ENCODE data around the gene TSPO.

Gene TSPO

DNA sequence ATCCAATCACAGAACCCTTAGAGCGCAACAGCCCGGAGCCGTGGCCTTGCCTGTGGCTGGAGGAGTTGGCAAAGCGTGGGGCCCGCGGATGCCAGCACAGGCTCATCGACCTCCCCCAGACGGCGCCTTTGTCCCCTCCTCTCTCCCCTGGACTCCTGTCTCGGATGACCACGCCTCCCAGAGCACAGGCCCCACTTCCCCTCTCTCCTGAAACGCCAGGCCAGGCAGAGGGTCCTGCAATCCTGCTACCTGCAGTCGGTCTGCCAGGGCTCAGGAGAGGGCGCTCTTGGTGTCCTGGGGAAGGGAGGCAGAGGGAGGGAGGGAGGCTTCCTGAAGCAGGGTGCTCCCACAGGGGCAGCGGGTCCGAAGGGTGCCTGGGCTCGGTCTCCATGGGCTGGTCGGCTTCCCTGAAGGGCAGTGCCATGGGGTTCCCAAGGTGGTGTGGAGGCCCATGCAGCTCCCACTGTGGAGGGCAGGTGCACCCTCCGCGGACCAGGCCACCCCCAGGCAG, 52.2 kb downstream of the TSPO start:
- no peak for DNase-seq

DNA sequence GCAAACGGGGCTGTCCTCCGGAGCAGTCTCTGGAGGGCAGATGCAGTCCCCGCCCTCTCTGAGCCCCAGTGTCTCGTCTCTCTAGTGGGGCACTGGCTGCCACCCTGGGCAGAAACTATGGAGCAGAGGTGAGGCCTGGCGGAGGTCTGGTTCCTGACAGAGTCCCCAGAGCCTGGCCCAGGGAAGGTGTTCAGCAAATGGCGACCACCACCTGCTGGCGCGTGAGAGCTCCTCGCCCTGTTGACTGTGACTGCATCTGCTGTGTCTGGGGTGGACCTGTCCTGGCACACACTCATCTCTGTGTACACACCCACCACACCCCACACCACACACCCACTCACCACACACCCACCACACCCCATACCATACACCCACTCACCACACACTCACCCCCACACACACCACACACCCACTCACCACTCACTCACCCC, 53.9 kb downstream of the TSPO start:
- DNase-seq: no peak

DNA sequence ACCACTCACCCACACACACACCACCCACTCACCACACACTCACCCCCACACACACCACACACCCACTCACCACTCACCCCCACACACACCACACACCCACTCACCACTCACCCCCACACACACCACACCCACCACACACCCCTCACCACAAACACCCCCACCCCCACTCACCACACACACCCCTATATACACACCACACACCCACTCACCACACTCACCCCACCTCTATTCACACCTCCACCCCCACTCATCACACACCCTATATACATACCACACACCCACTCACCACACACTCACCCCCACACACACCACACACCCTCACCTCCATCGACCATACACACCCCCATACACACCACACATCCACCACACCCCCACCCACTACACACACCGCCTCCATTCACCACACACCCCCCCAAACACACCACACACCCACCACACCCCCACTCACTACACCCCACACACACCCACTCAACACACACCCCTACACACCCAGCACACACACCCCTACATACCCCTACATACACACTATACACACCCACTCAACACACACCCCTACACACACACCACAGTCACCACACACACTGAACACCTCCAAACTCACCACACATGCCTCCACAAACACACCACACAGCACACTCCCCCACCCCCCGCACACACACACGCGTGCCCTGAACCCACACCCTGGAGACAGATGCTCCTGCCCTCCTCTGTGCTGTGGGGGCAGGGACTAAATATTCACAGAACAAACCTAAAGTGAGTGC, 54.6 kb downstream of the TSPO start:
- DNase-seq: no peak

DNA sequence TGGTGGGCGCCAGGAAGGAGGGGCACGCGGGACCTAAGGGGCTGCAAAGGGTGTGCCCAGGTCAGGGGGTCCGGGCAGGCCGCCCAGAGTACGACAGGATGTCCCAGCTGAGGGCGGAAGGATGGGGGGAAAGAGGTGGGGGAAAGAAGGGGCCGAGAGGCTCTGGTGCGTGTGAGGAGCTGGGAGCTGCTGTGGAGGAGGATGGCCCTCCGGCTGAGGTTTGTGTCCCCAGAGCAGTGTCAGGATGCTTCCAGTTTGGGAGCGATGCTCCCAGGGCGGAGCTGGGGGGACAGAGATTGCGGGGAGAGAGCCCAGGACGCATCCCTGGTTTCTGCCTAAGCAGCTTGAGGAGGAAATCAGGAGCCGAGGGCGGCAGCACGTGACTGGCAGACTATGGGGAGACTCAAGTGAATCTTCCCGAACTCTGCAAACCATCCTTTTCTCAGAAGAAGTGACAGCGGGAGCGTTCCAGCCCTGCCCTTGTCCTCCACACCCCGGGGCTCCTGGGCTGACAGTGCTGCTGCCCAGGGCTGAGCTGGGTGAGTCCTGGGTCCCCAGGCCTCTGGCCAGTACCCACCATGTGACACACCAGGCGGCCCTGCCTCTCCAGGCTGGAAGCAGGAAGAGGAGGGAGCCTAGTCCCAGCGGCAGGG, 55.3 kb downstream of the TSPO start:
- DNase-seq: no peak

DNA sequence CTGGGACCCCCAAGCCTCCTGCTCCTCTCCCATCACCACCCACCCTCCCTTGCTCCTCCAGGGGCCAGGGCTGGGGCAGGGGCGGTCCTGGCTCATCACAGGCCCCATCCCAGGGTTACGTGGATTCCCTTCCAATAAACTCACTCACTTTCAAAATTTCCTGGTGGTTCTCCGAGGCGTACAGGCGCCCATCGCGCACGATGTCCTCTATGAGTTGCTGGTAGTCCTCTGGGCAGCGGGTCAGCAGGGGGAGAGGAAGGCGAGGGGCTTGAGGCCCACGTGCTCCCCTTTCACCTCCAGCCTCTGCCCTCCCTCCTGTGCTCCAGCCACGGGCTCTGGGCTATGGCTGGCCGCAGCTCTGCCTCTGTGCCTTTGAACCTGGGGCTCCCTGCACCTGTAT, 56.0 kb downstream of the TSPO start:
- DNase-seq: no peak

DNA sequence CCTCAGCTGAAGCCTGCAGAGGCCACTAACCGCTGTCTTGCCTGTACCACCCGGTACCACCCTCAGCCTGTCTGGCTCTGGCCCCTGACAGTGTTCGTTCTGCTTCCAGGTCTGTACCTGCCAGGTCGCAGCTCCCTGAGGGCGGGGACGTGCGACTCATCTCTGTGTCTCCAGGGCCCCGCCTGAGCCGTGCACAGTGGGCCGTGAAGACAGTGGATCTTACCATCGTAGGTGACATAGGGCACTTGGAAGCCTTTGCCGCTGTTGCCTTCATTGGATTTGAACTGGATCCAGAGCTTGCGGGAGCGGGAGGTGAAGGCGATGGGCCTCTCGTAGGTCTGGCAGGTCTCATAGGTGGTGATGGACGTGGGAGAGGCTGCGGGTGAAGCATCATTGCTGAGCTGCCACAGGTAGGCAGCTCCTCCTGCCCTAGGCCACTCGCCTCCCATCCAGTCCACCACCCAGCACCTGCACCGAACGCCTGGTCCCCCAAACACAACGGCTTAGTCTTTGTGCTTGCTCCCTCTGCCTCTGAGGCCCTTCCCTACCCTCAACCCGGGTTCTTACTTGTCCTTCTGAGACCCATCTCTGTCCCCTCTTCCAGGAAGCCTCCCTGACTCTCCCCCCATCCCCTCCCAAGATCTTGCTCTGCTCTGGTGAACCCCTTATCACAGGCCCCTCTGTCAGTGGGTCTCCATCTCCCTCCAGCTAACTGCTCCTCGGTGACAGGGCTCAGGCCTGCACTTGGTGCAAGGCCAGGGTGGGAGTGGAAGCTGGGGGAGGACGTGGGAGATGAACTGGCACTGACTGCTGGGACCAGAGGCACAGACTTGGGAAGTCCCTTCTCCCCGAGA, 56.7 kb downstream of the TSPO start:
- no peak for DNase-seq

DNA sequence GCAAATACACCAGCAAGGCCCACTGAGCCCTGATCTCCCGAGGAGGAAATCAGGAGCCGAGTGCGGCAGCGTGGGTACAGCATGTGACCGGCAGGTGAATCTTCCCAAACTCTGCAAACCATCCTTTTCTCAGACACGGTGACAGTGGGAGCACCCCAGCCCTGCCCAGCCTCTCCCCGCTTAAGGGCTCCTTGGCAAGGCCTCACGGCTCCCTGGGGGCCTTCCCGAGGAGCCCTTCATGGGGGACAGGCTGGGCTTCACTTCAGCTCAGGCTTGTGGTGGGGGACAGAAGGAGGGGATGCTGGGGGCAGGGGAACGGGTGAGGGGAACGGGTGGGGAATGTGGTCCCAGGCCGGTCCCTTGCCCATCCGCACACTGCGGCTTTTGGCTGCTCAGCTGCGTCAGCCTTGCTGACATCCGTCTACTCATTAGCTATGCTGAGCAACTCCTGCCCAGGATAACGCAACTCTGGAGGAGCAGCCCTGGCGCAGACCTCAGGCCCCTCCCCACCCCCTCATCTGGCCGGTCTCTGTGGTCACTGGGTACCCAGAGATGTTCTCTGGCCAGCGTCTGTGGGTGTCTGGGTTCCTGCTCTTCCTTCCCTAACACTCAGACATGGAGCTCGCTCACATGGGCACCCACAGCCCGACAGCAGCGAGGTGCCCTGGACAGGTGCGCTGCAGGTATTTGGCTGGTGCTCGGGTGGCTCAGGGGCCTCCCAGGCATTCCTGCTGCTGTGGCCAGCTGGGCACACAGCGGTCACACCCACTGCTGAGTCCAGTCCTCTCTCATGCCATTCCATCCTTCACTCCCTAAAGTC, 57.6 kb downstream of the TSPO start:
- DNase-seq: no peak

DNA sequence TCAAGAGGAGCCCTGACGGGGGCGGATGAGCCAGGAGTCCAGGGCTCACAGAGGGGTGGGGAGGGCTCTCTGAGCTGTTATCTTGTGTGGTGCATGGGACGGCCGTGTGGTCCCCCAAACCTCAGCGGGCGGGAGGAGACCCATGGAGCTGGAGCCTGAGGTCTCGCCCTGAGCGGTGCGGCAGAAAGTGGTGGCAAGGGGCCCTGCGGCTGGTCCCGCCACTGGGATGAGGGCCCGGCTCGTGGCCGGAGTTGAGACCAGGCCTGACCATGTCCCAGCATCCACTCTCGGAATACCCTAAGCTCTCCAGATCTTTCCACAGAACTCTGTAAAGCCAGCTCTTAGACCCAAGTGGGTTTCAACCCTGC, 58.1 kb downstream of the TSPO start:
- DNase-seq: no peak

DNA sequence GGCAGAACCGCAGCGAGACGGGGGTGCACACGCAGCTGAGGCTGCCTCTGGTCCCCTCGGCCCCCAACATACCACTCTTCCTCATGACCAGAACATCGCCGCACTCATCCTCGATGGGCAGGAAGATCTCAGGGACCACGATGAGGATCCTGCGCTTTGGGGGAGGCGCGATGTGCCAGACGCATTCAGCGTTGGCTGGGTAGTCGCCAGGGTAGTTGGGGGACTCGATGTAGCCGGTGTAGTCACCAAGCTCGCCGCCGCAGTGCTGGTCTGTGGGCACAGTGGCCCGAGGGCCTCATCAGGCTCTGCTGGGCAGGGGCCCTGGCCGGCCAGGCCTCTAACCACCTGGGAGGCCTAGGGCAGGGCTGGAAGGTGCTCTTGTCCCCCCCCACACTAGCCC, 58.6 kb downstream of the TSPO start:
- no peak for DNase-seq

DNA sequence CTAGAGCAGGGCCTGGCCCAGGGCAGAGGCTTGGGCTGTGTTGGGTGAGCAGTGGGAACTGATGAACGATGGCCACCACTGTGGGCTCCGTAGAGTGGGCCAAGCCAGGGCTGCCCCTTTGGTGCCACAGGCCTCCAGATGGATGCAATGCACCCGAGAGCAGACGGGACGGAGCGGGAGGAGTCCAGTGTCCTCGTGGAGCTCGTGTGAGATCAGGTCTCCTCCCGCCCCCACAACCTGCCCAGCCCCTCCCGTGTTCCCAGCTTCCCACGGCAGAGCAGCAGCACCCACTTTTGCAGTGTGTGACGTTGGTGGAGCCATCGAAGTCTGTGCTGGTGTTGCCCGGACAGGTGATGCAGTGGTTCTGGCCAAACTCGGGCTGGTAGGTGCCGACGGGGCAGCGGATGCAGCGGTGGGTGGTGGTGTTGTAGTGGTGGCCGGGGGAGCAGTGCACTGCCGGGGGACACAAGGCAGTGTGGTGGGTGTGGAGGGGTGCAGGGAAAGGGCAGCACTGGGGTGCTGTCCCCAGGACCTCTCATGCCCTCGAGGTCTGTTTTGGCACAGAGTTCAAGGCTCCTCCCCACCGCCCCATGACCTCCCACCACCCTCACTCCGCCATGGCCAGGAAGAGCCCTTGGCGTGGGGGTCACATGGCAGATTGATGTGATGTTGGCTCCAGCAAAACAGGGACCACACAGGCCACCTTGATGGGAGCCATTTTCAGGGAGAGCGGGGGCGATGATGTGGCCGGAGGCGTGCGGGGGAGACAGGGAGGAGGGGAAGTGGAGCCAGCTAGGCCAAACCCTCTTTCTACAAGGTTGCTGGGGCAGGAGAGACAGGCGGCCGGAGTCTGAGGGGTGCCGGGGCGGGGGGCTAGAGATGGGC, 59.5 kb downstream of the TSPO start:
- DNase-seq: no peak

DNA sequence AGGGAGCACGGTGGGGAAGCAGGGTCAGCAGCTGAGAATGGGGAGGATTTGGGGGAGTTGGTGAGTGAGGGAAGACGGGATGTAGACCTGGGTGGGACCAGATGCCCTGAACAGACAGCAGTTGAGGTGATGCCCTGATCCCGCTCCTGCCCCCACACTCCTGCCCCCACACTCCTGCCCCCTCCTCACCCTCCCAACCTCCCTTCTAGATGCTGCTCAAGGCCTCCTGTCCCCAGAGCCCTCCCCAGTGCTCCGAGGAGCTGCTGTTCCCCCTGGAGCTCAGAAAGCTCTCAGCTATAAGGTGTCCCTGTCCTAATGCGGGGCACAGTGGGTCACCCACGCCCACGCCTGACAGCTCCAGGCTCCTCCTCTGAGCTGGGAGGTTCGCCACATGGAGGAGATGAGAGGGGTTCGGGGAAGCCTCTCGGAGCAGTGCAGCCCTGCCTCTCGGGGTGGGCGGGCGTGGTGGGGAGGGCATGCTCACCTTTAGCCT, 60.6 kb downstream of the TSPO start:
- no peak for DNase-seq

DNA sequence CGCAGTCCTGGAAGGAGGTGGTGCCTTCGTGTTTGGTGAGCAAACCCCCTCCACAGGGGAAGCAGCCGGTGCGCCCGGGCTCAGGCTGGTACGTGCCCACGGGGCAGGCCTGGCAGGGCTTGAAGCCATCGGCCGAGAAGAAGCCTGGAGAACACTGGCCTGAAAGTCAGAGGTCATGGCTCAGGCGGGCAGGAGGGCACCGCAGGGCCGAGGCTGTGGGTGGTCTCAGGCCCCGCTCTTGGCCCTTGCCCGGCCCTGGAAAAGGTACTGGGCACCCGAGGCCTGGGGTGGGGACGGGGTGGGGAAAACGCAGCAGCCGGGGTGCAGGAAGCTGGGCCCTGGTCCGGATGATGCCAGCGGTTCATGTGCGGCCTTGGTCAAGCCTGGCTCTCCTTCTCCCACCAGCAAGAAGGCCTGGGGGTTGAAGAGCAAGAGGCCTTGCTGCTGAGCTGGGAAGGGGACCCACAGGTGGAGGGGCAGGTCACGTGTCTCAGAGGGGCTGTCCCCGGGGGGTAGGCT, 61.1 kb downstream of the TSPO start:
- DNase-seq: no peak
